RWPE2 (cell line): ENCODE measurements around the gene TRPC4AP.

Source experiments
- ATAC-seq: fragments of 200-7000 bp; cut with Tn5 transposase; 3 replicates; pipeline ENCODE4 v1.9.1; 2021; ENCODE audit warnings: low read depth
- DNase-seq: peaks from one replicate; pipeline ENCODE4 v3.0.0-alpha.2; 2020; ENCODE audit warnings: low spot score
- H3K27ac ChIP-seq: fragments of 450-650 bp; 2 replicates; pipeline ENCODE4 v1.5.1; 2017; ENCODE audit warnings: mild to moderate bottlenecking; ENCODE audit not compliant: poor library complexity, severe bottlenecking
- H3K27me3 ChIP-seq: fragments of 250-450 bp; sonication (Bioruptor Pico); 2 replicates; pipeline ENCODE4 v1.5.1; 2021; ENCODE audit warnings: mild to moderate bottlenecking, moderate library complexity; ENCODE audit not compliant: insufficient read depth, poor library complexity, severe bottlenecking
- H3K36me3 ChIP-seq: fragments of 250-450 bp; sonication (Bioruptor Pico); 2 replicates; pipeline ENCODE4 v1.5.1; 2020; ENCODE audit warnings: low read depth, mild to moderate bottlenecking, moderate library complexity
- H3K4me1 ChIP-seq: fragments of 250-450 bp; sonication (Bioruptor Pico); 2 replicates; pipeline ENCODE4 v1.5.1; 2021; ENCODE audit warnings: mild to moderate bottlenecking, moderate library complexity; ENCODE audit not compliant: insufficient read depth, poor library complexity, severe bottlenecking
- H3K4me3 ChIP-seq: fragments of 250-450 bp; sonication (Bioruptor Pico); 2 replicates; pipeline ENCODE4 v1.5.1; 2021; ENCODE audit warnings: mild to moderate bottlenecking, moderate library complexity; ENCODE audit not compliant: severe bottlenecking
- H3K9me3 ChIP-seq: fragments of 250-450 bp; sonication (Bioruptor Pico); 2 replicates; pipeline ENCODE4 v1.5.1; 2021; ENCODE audit warnings: mild to moderate bottlenecking, moderate library complexity; ENCODE audit not compliant: severe bottlenecking
- CTCF ChIP-seq: fragments of 450-650 bp; IDR thresholded peaks from one replicate; pipeline ENCODE4 v1.5.1; 2017; ENCODE audit warnings: mild to moderate bottlenecking, moderate library complexity; ENCODE audit not compliant: poor library complexity, severe bottlenecking

The TRPC4AP gene

DNA sequence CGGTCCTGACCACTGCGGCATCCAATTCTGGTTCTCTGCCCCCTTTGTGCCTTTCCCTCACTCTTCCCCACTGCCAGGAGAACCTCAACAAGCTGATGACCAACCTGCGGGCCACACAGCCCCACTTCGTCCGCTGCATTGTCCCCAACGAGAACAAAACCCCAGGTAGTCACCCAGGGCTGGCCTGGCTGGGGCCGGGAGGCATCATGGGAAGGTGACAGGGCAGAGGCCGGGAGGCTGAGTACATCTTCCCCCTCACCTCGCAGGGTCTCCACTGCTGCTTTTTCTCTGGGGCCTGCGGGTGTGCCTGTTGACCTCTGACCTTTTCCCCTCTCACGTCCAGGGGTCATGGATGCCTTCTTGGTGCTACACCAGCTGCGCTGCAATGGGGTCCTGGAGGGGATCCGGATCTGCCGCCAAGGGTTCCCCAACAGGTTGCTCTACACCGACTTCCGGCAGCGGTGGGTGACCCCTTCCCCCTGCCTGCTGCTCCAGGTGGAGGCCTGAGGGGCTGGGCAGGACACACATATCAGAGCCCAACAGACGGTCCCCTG is 101.9 kb downstream of the TRPC4AP start:
- no peak overlapping the region for H3K27ac ChIP-seq
- DNase-seq (no peak), ATAC-seq (no peak)
- no peak overlapping the region for H3K4me3 ChIP-seq
- no peaks in the 10 kb centered on the region for H3K27me3 ChIP-seq
- no peak for TF ChIP-seq CTCF
- H3K36me3 ChIP-seq: 0 out of 2 replicates have a peak, but pooled peaks cover 3% of the 10 kb centered on the region
- H3K9me3 ChIP-seq: no peaks in the 10 kb centered on the region
- H3K4me1 ChIP-seq: no peaks in the 10 kb centered on the region

DNA sequence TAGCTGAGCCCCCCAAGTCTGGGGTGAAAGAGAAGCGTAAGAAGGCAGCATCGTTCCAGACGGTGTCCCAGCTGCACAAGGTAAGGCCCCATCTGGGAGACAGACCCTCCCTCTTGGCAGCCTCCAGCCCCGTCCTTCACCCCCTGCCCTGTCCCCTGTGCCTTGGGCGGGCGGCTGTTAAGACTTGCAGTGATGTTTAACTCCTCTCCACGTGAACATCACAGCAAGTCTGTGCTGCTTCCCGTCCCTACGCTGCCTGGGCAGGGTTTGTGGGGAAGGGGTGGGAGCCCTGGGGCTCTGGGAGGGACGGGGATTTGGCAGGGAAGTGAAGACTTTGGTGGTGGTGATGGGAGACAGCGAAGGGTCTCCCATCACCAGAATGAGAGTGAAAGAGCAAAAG is 102.4 kb downstream of the TRPC4AP start:
- no peak overlapping the region for H3K4me3 ChIP-seq
- no peaks in the 10 kb centered on the region for H3K36me3 ChIP-seq
- DNase-seq (no peak), ATAC-seq (no peak)
- no peak overlapping the region for H3K27ac ChIP-seq
- no peak for TF ChIP-seq CTCF
- H3K4me1 ChIP-seq: no peaks in the 10 kb centered on the region
- H3K27me3 ChIP-seq: no peaks in the 10 kb centered on the region
- no peaks in the 10 kb centered on the region for H3K9me3 ChIP-seq

- H3K4me1 ChIP-seq: no peaks in the 10 kb centered on the region
- H3K27me3 ChIP-seq: no peaks in the 10 kb centered on the region
- no peak overlapping the region for H3K4me3 ChIP-seq
- H3K27ac ChIP-seq: no peak overlapping the region
- H3K9me3 ChIP-seq: no peaks in the 10 kb centered on the region
- ATAC-seq (no peak), DNase-seq (no peak)
- TF ChIP-seq CTCF: no peak
- no peaks in the 10 kb centered on the region for H3K36me3 ChIP-seq
These were observed 102.9 kb downstream of the TRPC4AP start for GRCh38 chr20:34989670-34990069.

DNA sequence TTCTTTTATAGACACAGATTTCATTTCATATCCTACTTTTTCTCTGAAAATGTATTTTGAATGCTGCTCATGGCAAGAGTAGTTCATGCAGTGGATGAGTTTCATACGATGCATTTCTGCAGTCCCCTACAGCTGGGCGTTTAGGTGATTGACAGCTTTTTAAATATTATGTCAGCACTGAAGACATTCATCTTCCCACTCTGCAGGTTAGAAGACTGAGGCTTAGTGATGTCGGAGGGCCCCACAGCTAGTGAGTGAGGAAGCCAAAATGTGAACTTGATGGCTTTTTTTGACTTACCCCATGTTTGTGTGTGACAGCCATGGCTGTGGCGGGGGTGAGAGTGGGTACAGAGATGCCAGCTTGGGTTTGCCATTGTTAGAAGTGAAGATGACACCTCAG is 103.5 kb downstream of the TRPC4AP start:
- H3K27ac ChIP-seq: no peak overlapping the region
- H3K9me3 ChIP-seq: no peaks in the 10 kb centered on the region
- no peak overlapping the region for H3K4me3 ChIP-seq
- no peak for DNase-seq
- ATAC-seq: no peak
- no peaks in the 10 kb centered on the region for H3K27me3 ChIP-seq
- H3K36me3 ChIP-seq: no peaks in the 10 kb centered on the region
- H3K4me1 ChIP-seq: no peaks in the 10 kb centered on the region
- TF ChIP-seq CTCF: no peak

DNA sequence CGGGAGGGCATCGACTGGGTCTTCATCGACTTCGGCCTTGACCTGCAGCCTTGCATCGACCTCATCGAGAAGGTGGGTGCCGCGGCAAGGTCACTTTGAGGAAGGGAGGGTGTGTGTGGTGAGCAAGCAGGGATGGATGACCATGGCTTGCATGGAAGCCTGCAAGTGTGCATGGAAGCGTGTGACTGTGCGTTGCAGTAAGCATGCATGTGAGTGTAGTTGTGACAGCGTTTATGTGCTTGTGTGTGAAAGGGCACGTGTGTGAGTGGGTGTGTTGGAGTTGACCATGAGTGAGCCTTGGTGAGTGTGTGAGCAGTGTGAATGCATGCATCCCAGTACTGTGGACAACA is 104.4 kb downstream of the TRPC4AP start:
- H3K9me3 ChIP-seq: no peaks in the 10 kb centered on the region
- H3K27me3 ChIP-seq: no peaks in the 10 kb centered on the region
- no peak for TF ChIP-seq CTCF
- ATAC-seq (no peak; the same call in 2 of the 3 replicates), DNase-seq (no peak)
- no peaks in the 10 kb centered on the region for H3K4me1 ChIP-seq
- H3K4me3 ChIP-seq: no peak overlapping the region
- no peak overlapping the region for H3K27ac ChIP-seq
- H3K36me3 ChIP-seq: no peaks in the 10 kb centered on the region
